ENCODE results near the gene GNG12. TPM values are rescaled to one million over a fixed set of nuclear protein-coding genes. Genes with fewer than 3 reads are reported as not detected.

GNG12 gene
- total RNA-seq, 1 experiment from 2014 or later, result 14.3 TPM

- Mint-ChIP-seq H3K27ac (no peak overlapping the region; a peak in 1 of 7 replicates), H3K4me3 (no peak overlapping the region), H3K4me1 (peaks cover 10 to 17% of the 10 kb centered on the region in 2 experiments), H3K27me3 (ENCODE audit: low read depth) (no peaks in the 10 kb centered on the region; the same call in 1 of the 2 replicates), H3K36me3 (ENCODE audit: insufficient read depth in 1 of 3, low read depth in 3 of 3) (no peaks in the 10 kb centered on the region), H3K9me3 (no peaks in the 10 kb centered on the region)
- Histone ChIP-seq H3K23me2 (ENCODE audit: insufficient read length, low read depth, low read length, poor library complexity, severe bottlenecking) (no peaks in the 10 kb centered on the region), H3K4me2 (ENCODE audit: insufficient read depth, insufficient read length, low read length) (no peak overlapping the region), H3K23ac (ENCODE audit: insufficient read length, low read depth, low read length) (no peak overlapping the region), H4K20me1 (ENCODE audit: control insufficient read depth, insufficient read depth, insufficient read length) (no peaks in the 10 kb centered on the region), H3K9me3 (ENCODE audit: control insufficient read depth, low read depth, low read length) (no peaks in the 10 kb centered on the region), H3K4me1 (ENCODE audit: insufficient read depth, low read length) (peaks cover 2% of the 10 kb centered on the region; the same call in 1 of the 2 replicates), H2BK120ac (ENCODE audit: low read depth, low read length, poor library complexity, severe bottlenecking) (no peak overlapping the region), H3K56ac (ENCODE audit: insufficient read length, low read depth, low read length) (no peak overlapping the region), H3K14ac (ENCODE audit: insufficient read depth, low read length) (no peak overlapping the region), H3K9ac (ENCODE audit: extremely low read depth, insufficient read length, low read length) (no peak overlapping the region), H4K91ac (ENCODE audit: insufficient read length, low read depth, low read length) (no peak overlapping the region), H2BK20ac (ENCODE audit: low read depth, low read length, poor library complexity, severe bottlenecking) (no peak overlapping the region), H3K79me1 (ENCODE audit: insufficient read depth, low read depth, low read length, poor library complexity, severe bottlenecking) (no peaks in the 10 kb centered on the region), H3K27ac (ENCODE audit: insufficient read length, low read depth, low read length) (no peak overlapping the region), H2BK5ac (ENCODE audit: insufficient read length, low read length) (no peak overlapping the region), H3T11ph (ENCODE audit: low read length) (no peak overlapping the region), H2AFZ (ENCODE audit: low read length) (no peak overlapping the region), H3K18ac (ENCODE audit: insufficient read length, low read depth, low read length) (no peak overlapping the region), H4K8ac (replicated peaks; ENCODE audit: insufficient read length, low read depth, low read length) (no peak overlapping the region), H2BK12ac (ENCODE audit: insufficient read length, low read depth, low read length) (no peak overlapping the region), H4K5ac (ENCODE audit: insufficient read length, low read depth, low read length) (no peak overlapping the region), H3K4ac (ENCODE audit: low read depth, low read length) (no peak overlapping the region), H3K79me2 (ENCODE audit: insufficient read depth, low read length) (no peaks in the 10 kb centered on the region), H2AK5ac (ENCODE audit: insufficient read length, low read length) (no peak overlapping the region), H3K27me3 (ENCODE audit: insufficient read depth, low read length) (no peaks in the 10 kb centered on the region), H2BK15ac (ENCODE audit: low read depth, low read length) (no peak overlapping the region)
- TF ChIP-seq, protein P1, sequence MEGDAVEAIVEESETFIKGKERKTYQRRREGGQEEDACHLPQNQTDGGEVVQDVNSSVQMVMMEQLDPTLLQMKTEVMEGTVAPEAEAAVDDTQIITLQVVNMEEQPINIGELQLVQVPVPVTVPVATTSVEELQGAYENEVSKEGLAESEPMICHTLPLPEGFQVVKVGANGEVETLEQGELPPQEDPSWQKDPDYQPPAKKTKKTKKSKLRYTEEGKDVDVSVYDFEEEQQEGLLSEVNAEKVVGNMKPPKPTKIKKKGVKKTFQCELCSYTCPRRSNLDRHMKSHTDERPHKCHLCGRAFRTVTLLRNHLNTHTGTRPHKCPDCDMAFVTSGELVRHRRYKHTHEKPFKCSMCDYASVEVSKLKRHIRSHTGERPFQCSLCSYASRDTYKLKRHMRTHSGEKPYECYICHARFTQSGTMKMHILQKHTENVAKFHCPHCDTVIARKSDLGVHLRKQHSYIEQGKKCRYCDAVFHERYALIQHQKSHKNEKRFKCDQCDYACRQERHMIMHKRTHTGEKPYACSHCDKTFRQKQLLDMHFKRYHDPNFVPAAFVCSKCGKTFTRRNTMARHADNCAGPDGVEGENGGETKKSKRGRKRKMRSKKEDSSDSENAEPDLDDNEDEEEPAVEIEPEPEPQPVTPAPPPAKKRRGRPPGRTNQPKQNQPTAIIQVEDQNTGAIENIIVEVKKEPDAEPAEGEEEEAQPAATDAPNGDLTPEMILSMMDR (conservative IDR thresholded peaks at IDR 0.05), result no peak
- no peak for DNase-seq
- no CpG with 5 or more reads among the region's 4 CpGs for WGBS (ENCODE audit: extremely low coverage, insufficient read length, low lambda C conversion rate)
Measured at GRCh38 chr1:67764633-67765032, 68.6 kb downstream of the GNG12 start.

All from H9 (cell line).